GM18867 (cell line): ENCODE data around the gene PPP1R10.

ENCODE experiments used
- ATAC-seq: cut with Tn5 transposase; IDR thresholded peaks from one replicate; pipeline ENCODE4 v1.9.1; 2021; ENCODE audit warnings: mild to moderate bottlenecking, moderate library complexity; ENCODE audit not compliant: unreplicated experiment

The PPP1R10 gene

DNA sequence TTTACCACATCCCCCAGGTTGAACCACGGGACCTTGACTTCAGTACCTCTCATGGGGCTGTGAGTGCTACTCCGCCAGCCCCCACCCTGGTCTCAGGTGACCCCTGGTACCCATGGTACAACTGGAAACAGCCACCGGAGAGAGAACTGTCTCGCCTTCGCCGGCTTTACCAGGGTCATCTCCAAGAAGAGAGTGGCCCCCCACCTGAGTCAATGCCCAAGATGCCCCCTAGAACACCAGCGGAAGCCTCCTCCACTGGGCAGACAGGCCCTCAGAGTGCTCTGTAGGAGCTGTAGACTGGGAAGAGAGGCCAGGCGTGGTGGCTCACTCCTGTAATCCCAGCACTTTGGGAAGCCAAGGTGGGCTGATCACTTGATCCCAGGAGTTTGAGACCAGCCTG is 8.5 kb upstream of the PPP1R10 start:
- ATAC-seq: no peak

DNA sequence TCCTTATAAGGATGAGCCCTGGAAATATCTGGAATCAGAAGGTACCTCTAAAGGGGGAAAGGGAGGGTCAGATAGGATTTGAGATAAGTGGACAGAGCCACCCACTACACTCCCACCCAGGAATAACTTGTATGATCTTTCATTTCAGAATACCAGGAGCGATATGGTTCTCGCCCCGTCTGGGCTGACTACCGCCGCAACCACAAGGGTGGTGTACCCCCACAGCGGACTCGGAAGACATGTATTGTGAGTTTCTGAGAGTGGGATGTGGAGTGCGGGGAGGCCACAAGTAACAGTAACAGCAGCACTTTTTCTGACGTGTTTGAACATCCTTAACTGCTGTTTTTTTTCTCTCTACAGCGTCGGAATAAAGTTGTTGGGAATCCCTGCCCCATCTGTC is 2.5 kb upstream of the PPP1R10 start:
- no peak for ATAC-seq

DNA sequence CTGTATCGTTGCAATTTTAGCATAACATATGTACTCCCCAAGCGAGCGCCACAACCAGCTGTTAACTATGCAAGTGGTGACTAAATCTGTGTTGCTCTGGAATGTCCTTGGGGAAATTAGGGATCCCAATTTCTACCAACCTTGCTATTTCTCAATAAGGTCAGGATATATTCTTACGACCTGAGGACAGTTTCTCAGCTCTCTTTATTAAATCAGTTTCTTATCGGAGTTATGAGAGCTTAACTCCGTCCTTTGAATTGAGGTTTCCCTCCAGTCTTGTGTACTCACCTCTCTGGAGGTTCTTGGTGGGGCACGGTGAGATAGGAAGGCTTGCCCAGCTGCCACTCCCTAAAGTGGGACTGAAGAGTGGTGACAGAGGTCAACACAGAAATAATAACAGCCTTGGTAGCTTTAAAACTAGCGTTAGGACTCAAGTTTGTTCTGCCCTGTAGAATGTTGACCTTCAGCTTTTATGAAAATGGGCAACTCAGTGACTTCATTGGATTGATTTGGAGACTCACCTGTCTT is 1.3 kb upstream of the PPP1R10 start:
- ATAC-seq: no peak

- ATAC-seq: peak; percentile 72
These were observed 674 bp upstream of the PPP1R10 start, which contains the start of gene MRPS18B for GRCh38 chr6:30617565-30618269. MRPS18B (plus strand) TSS chr6:30617840; CDS start chr6:30617866, 26 bp downstream.

- no peak for ATAC-seq
These were observed 859 bp downstream of the PPP1R10 start for GRCh38 chr6:30615958-30616810.

- ATAC-seq: no peak
These were observed 1.7 kb downstream of the PPP1R10 start for GRCh38 chr6:30615219-30615957.

GRCh38 chr6:30614843-30615218 is 2.2 kb downstream of the PPP1R10 start:
- ATAC-seq: peak; percentile 39

DNA sequence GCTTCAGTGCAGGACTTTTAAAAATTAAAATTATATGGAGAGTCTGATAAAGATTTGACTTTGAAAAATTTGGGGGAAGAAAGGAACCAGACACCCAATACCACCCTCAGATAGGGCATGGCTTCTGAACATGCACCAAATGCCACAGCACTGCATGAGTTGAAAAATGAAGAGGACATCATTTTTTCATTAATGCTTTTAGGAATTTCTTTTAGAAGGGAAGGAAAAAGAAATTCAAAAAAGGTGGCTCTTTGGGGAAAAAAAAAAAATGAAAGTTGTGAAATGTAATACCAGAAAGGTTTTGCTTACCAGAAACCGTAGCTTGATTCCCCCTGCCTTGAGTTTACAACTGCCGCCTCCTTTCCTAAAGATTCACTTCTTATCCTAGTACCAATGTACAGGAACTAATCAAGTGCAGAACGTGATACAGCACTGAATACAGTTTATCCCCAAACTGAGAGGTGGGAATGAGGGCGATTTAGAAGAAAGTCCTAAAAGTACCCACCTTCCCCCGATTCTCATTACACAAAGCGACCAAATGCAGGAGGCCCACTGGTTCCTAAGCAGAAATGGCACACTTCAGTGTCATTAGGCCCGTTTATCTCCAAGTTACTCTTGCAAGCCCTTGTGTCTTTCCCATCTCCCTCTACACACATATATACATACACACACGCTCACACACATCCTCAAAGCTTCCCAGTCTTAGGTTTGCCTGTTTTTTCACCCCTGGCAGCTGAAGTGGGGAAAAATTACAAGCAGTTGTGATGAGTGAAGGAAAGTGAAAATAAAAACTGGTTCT is 2.8 kb downstream of the PPP1R10 start:
- ATAC-seq: no peak

- ATAC-seq: no peak
These were observed 3.6 kb downstream of the PPP1R10 start for GRCh38 chr6:30613251-30614043.

GRCh38 chr6:30612687-30613248 is 4.3 kb downstream of the PPP1R10 start:
- ATAC-seq: no peak

DNA sequence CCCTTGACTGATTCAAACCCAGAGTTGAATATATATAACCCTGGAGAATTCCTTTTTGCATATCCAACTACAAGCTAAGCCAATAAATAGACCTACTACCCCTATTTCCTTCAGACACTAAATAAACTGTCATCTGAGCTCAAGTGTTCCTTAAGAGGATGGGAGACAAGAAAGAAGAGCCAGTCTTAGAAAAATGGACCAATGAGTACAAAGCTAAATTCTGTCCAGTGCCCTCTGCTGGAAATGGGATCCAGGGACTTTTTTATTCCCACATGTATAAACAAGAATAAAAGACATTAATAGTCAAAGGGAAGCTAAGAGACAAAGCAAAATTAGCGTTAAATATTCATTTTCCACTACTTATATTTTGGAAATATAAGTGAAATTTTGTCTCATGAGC is 4.8 kb downstream of the PPP1R10 start:
- no peak for ATAC-seq

DNA sequence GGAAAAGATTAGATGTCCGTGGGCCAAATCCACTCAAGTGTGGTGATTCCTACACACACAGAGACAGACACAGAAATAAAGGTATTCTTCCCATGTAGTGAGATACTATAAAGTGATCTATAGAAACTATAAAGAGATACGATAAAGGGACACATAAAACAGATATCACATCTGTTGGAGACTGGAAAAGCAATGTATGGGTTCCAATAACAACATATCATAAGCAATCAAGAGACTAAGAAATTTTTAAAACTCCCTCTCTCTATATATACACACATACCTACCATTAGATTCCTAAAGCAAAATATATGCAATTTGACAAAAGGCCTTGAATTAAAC is 5.2 kb downstream of the PPP1R10 start:
- no peak for ATAC-seq

DNA sequence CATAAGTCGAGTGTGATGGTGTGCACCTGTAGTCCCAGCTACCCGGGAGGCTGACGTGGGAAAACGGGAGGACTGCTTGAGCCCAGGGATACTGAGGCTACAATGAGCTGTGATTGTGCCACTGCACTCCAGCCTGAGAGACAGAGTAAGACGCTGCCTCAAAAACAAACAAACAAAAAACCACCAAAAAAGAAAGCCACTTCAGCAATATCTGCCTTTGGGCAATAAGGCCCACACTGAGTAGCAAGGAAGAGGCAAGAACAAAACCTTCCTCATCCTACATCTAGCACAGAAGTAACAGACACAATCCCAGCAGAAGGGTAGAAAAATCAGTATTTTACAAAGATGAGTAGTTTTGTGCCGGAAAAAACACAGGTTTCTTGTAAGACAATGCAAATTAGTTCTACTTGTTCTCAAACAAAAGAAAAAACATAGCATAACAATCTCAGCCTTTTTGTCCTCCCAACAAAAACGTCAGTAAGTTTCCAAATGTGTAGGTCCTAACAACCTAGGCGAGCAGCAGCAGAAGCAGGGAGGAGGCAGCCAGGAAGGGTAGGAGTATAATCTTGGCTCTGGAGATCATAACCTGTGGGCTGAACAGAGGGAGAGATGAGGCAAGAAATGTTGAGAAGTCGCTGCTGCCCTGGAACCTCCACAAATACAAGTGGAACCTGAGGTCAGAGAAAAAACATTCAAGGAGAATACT is 5.7 kb downstream of the PPP1R10 start:
- ATAC-seq: no peak

DNA sequence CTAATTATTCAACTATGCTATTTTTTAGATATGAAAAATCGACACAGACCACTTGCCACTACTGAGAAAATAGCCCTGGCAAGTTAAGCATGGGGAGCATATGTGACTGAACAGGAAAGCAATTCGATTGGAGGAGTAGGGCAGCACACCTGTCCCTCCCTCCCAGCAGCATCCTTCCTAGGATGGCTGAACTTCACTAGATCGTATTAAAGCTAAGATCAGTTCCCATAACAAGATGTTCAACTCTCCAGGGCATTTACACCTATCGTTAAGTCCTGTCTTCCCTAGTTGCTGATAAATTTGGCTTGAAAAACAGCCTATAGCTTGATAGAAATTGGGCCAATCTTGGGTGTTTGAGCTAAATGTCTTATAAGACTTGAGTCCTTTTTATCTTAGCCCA is 7.0 kb downstream of the PPP1R10 start:
- no peak for ATAC-seq

DNA sequence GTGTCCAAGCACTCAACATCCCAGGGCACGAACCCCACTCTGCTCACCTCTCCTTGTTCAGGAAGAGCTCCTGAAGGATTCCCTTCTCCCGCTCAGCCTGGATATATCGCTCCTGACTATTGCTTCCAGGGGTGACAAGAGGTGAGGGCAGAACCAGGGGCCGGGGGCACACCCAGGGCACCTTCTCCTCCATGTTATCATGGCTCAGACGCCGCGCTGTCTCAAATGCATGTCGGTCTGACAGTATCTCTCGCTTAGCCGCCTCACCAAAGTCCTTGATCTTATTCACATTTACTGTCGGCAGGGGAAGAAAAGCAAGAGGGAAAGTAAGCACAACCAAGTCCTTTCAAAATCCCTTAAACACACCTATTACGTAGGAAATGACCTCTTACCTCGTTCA is 13.1 kb downstream of the PPP1R10 start:
- ATAC-seq: no peak

DNA sequence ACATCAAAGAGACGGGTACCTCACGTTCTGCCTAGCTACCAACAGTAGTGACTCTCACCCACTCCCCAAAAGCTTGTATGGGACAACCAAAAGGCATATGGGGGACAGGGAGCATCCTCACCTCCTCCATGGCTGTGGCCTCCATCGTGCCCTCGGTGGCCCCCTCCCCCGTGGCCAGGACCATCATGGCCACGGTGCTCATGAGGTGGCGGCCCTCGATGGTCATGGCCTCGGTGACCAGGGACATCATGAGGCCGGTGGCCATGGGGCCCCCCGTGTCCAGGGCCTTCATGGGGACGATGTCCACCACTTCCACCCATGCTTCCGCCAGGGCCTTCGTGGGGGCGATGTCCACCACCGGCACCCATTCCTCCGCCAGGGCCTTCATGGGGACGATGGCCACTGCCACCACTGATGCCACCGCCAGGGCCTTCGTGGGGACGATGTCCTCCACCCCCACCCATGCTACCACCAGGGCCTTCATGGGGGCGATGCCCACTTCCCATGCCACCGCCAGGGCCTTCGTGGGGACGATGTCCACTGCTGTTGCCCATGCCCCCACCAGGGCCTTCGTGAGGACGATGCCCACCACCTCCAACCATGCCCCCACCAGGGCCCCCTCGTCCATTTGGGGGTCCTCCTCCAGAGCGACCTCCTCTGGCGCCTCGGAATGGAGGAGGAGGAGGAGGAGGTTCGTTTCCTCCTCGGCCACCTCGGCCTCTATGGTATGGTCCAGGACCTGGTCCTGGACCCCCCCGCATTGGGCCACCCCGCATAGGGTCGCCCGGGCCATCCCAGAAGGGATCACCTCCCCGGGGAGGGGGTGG is 15.0 kb downstream of the PPP1R10 start:
- ATAC-seq: no peak

GRCh38 chr6:30601436-30601814 is 15.6 kb downstream of the PPP1R10 start:
- no peak for ATAC-seq

DNA sequence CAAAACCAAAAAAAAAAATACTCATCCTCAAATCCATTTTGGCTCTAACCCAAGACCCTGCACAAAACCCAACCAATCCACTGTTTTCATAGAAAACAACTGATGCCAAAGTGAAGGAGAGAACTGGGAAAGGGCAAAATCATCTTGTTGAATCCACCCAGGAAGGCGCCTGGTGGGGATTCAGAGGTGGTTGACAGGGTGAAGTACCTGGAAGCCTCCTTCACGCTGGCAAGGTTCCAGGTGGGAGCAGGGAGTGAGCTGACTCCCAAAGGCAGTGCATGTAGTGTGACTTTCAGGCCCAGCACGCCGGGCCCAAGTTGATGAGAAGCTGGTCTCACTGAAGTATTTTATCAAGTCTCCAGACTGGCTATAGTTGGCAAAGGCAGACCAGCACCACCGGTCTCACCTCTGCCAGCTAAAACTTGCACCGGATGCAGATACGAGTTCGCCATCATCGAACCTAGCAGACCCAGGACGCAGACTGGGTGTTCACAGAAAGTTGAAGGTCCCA is 16.5 kb downstream of the PPP1R10 start:
- ATAC-seq: no peak
